Measurements from ENCODE around the gene SCEL. TPM values are rescaled to one million over a fixed set of nuclear protein-coding genes. Genes with fewer than 3 reads are reported as not detected.

The SCEL gene
- total RNA-seq, 2 experiments from 2014 or later = not detected

DNA sequence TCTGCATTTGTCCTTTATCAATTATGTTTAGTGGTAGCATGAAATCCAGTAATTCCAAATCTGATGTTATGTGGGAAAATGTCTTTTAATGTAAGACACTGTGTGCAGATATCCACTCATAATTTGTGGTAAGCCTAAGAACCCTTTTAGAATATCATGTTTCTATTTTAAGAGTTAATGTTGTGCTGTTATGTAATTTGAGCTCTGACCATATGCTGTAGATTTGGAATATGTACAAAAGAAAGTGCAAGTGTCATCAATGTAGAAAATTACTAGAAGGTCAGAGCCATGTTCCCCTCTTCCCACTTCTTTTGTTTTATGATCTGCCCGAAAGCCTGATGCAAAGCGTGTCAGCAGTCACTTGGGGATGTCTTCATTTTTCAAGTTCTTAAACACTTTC is 44.5 kb downstream of the SCEL start:
- Histone ChIP-seq H3K4me3 (ENCODE audit: low read depth, low read length, poor library complexity, severe bottlenecking) (no peak overlapping the region), H3K36me3 (ENCODE audit: insufficient read depth, low read length) (no peaks in the 10 kb centered on the region), H3K9me2 (ENCODE audit: insufficient read depth, low read length) (no peaks in the 10 kb centered on the region), H3K4me1 (ENCODE audit: insufficient read depth, low read length, poor library complexity, severe bottlenecking) (no peaks in the 10 kb centered on the region), H4K20me1 (ENCODE audit: insufficient read depth, low read length) (no peaks in the 10 kb centered on the region), H3K9me3 (ENCODE audit: low read length) (no peaks in the 10 kb centered on the region), H3K27ac (ENCODE audit: low read depth, low read length, poor library complexity, severe bottlenecking) (no peak overlapping the region), H3K79me2 (ENCODE audit: insufficient read depth, low read depth, low read length) (no peaks in the 10 kb centered on the region), H3K4me2 (ENCODE audit: low read length) (no peak overlapping the region), H2AFZ (ENCODE audit: low read length) (no peak overlapping the region)
- ChIA-PET CTCF (ENCODE audit: unreplicated experiment) (no interaction called here), POLR2A (no interaction called here)
- no peak for DNase-seq (ENCODE audit: low spot score)
- TF ChIP-seq EZH2phosphoT487 (IDR thresholded peaks at IDR 0.05; ENCODE audit: borderline replicate concordance, low read depth, low read length) = no peak
- TF ChIP-seq, protein P1, sequence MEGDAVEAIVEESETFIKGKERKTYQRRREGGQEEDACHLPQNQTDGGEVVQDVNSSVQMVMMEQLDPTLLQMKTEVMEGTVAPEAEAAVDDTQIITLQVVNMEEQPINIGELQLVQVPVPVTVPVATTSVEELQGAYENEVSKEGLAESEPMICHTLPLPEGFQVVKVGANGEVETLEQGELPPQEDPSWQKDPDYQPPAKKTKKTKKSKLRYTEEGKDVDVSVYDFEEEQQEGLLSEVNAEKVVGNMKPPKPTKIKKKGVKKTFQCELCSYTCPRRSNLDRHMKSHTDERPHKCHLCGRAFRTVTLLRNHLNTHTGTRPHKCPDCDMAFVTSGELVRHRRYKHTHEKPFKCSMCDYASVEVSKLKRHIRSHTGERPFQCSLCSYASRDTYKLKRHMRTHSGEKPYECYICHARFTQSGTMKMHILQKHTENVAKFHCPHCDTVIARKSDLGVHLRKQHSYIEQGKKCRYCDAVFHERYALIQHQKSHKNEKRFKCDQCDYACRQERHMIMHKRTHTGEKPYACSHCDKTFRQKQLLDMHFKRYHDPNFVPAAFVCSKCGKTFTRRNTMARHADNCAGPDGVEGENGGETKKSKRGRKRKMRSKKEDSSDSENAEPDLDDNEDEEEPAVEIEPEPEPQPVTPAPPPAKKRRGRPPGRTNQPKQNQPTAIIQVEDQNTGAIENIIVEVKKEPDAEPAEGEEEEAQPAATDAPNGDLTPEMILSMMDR (conservative IDR thresholded peaks at IDR 0.05; ENCODE audit: low read length) = no peak
- BruUV-seq (replicated peaks) = no TSS peak
- intact Hi-C loops (cut with micrococcal nuclease; ENCODE audit: unreplicated experiment) = no loop called here

DNA sequence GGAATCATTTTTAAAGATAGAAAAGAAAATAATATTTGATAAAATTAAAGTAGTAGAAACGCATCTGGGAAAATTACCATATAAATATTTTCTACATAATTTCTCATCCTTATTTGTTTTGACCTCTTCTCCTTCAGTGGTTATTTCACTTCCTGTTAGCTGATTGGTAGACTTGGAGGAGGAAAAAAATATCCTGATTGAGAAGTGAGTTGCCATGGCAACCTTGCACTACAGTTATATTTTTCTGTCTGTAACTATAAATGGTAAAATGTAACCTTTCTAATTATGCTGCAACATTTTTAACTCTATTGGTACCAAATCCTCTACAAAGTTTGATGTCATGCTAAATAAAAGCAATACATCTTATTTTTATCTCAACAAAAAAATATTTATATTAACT is 45.2 kb downstream of the SCEL start:
- no peak overlapping the region for H2AFZ ChIP-seq (ENCODE audit: low read length)
- TF ChIP-seq EZH2phosphoT487 (IDR thresholded peaks at IDR 0.05; ENCODE audit: borderline replicate concordance, low read depth, low read length) = no peak
- TF ChIP-seq, protein P1 (conservative IDR thresholded peaks at IDR 0.05; ENCODE audit: low read length) = no peak
- H3K4me2 ChIP-seq (ENCODE audit: low read length) = no peak overlapping the region
- H3K4me1 ChIP-seq (ENCODE audit: insufficient read depth, low read length, poor library complexity, severe bottlenecking) = no peaks in the 10 kb centered on the region
- DNase-seq (ENCODE audit: low spot score) = no peak
- POLR2A ChIA-PET = interaction anchor here (1.1 kb wide), 1 partner anchor 38 kb away, joined by 3 read pairs; no protein-coding TSS in a partner anchor
- H3K9me3 ChIP-seq (ENCODE audit: low read length) = no peaks in the 10 kb centered on the region
- H3K79me2 ChIP-seq (ENCODE audit: insufficient read depth, low read depth, low read length) = no peaks in the 10 kb centered on the region
- no peak overlapping the region for H3K4me3 ChIP-seq (ENCODE audit: low read depth, low read length, poor library complexity, severe bottlenecking)
- intact Hi-C loops (cut with micrococcal nuclease; ENCODE audit: unreplicated experiment) = no loop called here
- H4K20me1 ChIP-seq (ENCODE audit: insufficient read depth, low read length) = no peaks in the 10 kb centered on the region
- CTCF ChIA-PET (ENCODE audit: unreplicated experiment) = no interaction called here
- no TSS peak for BruUV-seq (replicated peaks)
- no peaks in the 10 kb centered on the region for H3K36me3 ChIP-seq (ENCODE audit: insufficient read depth, low read length)
- H3K9me2 ChIP-seq (ENCODE audit: insufficient read depth, low read length) = no peaks in the 10 kb centered on the region
- no peak overlapping the region for H3K27ac ChIP-seq (ENCODE audit: low read depth, low read length, poor library complexity, severe bottlenecking)

DNA sequence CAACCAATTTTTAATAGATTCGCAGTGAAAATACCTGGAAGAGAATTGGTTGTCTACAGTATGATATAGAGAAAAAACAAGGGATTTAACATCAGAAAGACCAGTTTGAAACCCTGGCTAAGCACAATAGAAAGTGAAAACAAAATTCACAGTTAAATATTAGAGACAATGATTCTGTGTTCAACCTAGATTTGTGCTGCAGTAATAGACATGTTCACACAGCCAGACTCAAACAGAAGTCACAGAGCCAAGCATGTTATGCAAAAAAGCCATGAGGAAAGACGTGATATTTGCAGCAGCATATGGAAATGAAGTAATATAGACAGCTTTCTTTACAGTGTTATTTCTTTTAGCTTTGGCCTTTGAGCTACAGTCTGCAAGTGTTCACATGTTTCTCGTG is 48.1 kb downstream of the SCEL start:
- H3K9me3 ChIP-seq (ENCODE audit: low read length) = no peaks in the 10 kb centered on the region
- H3K27ac ChIP-seq (ENCODE audit: low read depth, low read length, poor library complexity, severe bottlenecking) = no peak overlapping the region
- no peaks in the 10 kb centered on the region for H3K79me2 ChIP-seq (ENCODE audit: insufficient read depth, low read depth, low read length)
- no peak overlapping the region for H3K4me2 ChIP-seq (ENCODE audit: low read length)
- no peaks in the 10 kb centered on the region for H3K9me2 ChIP-seq (ENCODE audit: insufficient read depth, low read length)
- H3K36me3 ChIP-seq (ENCODE audit: insufficient read depth, low read length) = no peaks in the 10 kb centered on the region
- H3K4me1 ChIP-seq (ENCODE audit: insufficient read depth, low read length, poor library complexity, severe bottlenecking) = no peaks in the 10 kb centered on the region
- no peak for DNase-seq (ENCODE audit: low spot score)
- H2AFZ ChIP-seq (ENCODE audit: low read length) = no peak overlapping the region
- POLR2A ChIA-PET = interaction anchor here (1.3 kb wide), 1 partner anchor 11 kb away, joined by 5 read pairs; no protein-coding TSS in a partner anchor
- TF ChIP-seq, protein P1 (conservative IDR thresholded peaks at IDR 0.05; ENCODE audit: low read length) = no peak
- TF ChIP-seq EZH2phosphoT487 (IDR thresholded peaks at IDR 0.05; ENCODE audit: borderline replicate concordance, low read depth, low read length) = no peak
- intact Hi-C loops (cut with micrococcal nuclease; ENCODE audit: unreplicated experiment) = no loop called here
- CTCF ChIA-PET (ENCODE audit: unreplicated experiment) = interaction anchor here (0.6 kb wide), 1 partner anchor 166 kb away, joined by 3 read pairs; no protein-coding TSS in a partner anchor
- BruUV-seq (replicated peaks) = no TSS peak
- H3K4me3 ChIP-seq (ENCODE audit: low read depth, low read length, poor library complexity, severe bottlenecking) = no peak overlapping the region
- no peaks in the 10 kb centered on the region for H4K20me1 ChIP-seq (ENCODE audit: insufficient read depth, low read length)
